Activated CD4-positive, CD25-positive, alpha-beta regulatory T cell treated with anti-CD3 and anti-CD28 coated beads, Interleukin-2, amount 50 U/mL, for 16 hours (primary cell): ENCODE measurements around the gene SUCLG2.

Experiments
- DNase-seq: peaks from one replicate; pipeline ENCODE4 v3.0.0-alpha.2; 2020; ENCODE audit warnings: low read depth, low spot score

Gene SUCLG2

DNA sequence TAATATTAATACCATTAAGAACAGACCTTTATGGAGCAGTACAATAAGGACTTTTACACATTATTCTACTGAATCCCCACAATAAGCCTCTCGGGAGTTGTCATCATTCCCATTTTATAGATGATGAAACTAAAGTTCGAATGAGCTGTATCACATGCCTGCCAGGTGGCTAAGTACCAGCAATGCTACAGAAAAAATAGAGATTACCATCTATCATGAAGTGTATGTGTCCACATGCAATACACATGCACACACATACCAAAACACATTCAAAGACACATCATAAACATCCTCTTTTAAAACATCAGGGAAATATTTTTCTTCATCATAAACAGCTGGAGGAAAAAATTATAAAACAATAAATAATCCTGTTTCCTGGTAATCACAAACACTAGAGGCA is 136.6 kb downstream of the SUCLG2 start:
- DNase-seq = no peak

DNA sequence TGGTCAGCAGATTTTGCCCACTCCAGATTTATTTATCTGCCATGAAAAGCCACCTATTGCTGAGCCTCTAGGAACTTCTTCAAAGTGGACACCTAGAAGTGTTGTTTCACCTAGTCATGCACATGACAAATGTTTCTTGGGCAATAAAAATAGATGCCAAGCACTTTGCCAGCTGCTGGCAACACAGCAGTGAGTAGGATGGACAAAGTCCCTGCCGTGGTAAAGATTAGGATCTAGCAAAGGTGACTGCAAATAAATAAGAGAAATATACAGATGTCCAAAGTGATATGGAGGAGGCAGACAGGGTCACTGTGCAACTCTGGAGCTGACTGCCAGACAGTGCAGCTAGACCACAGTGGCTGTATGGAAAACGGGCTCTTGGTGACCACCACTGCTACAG is 137.9 kb downstream of the SUCLG2 start:
- no peak for DNase-seq

DNA sequence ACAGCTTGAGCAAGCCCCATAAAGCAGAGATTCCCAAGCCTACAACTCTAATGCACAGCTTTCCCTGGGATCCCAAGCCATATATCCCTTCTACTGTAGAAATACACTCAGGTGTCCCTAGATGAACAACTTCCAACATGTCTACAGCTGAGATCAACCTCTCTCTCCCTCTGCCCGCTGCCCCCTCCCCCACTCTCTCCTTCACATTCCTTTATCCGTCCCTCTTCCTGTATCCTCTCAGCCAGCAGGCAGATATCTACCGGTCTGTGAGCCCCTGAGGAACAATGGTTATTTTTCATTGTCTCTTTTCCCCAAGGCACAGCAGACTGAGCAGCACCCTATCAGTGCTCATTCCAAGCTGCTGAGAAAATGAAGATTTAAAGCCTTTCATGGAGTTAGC is 138.6 kb downstream of the SUCLG2 start:
- no peak for DNase-seq

DNA sequence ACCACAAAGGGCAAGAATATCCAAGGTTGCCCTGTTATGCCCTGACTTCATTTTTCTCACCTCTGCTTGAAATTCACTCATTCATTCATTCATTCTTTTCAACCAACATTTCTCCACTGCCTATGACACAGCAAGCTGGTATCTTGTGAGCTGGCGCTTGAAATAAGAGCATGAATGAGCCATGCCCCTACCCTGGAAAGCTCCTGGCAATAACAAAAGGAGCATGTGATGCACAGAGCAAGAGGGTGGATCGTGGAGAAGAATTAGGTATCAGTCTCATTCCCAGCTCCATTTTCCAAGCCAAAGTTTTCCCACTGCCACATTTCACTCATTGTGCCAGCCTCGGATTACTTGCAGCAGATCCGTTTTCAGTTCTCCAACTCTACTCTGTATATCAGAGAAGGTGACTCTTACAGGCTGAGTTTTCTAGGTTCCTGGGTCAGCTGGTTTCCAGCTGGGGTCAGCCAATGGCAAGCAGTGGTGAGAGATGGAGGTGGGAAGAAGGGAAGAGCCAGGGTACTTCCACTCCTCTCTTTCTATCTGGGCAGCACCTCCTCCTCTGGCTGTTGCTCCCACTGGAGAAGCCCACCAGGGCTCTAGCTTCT is 144.8 kb downstream of the SUCLG2 start:
- no peak for DNase-seq

DNA sequence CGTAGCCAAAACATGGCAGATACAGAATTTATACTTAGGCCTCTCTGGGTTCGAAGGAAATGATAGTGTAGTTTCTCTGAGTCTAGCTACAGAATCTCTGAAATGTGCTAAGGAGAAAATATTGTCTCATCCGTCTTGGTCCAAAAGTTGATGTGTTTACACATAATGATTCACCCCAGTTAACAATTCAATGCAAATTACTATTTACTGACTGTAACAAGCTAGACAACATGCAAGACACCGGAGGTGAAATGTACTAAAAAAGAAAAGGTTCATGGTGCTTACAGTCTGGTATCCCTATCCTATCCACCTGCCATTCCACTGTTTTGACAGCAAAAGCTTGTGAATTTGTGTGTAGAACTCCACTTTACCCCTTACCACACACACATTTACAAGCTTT is 146.8 kb downstream of the SUCLG2 start:
- DNase-seq = no peak

DNA sequence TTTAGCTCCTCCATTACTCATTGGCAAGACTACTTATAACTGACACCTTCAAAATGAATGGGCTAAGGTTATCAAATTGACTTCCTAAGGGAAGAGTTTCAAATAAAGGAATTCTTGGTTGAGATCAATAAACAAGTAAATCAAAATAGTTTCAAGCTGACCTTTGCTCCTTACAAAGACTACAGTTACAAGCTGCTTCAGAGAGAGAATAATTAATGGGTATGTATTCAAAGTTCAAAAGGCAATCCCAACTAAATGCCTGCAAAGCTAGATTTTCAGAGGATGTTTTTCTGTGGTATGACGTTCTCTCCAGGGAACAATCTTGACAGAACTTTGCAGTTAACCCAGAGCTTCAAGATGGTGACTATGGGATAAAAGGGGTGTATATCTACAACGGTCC is 153.7 kb downstream of the SUCLG2 start:
- no peak for DNase-seq

DNA sequence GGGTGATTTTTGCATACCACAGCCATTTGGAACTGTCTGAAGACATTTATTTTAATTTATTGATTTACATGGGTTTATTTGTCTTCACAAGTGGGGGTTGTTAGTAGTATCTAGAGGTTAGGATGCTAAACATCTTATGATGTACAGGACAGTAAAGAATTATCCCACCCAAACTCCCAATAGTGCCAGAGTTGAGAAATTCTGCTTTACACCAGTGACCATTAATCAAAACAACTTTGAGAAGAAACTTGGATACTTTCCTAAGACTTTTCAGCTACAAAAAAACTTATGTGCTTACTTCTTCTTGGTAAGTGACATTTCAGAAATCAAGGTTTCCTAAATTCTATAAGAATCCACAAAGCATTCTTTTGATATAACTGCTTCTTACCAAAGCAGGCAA is 156.7 kb downstream of the SUCLG2 start:
- DNase-seq = no peak

DNA sequence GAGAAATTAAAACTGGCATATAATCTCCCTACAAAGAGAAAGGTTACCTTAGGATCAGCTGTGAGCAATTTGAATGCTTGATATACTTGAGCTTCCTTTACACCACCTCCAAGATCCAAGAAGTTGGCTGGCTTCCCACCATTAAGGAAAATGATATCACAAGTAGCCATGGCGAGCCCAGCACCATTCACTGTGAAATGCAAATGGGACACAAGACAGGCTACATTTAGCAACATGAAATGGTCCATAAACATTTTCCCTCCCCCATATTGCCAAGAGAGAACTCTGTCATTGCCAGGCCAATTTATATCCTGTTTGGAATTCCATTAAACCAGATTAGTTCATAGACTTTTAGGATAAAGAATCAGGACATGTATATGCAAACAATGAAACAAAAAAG is 158.7 kb downstream of the SUCLG2 start:
- DNase-seq = no peak

DNA sequence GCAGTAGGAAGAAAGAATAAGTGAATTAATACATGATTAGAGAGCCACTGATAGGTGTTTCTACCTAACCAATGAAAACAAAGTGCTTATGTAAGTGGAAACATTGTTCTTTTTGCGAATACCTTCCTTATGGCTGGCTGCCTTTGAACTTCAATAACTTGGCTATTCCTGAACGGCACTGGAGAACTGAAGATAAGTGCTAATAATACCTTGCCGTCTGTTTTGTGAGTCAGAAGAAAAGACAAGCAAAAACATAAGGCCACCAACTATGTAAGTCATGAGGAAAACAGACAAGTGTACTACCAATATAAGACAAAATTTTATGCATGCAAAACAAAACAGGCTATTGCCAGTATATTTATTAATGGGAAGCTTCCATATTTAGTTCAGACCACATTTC is 160.6 kb downstream of the SUCLG2 start:
- no peak for DNase-seq

DNA sequence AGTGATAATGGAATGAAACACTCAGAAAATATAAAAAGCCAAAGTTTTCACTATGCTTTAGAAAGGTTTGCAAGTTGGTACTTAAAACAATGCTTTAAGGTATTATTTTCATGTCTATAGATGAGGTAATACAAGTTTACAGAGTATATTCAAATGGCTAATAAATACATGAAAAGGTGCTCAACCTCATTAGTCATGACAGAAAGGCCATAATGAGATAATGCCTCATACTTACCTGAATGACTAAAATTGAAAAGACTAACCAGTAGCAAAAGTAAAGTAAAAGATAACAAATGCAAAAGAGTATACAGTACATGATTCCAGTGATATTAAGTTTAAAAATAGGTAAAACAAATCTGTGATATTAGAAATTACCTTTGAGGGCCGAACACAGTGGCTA is 163.8 kb downstream of the SUCLG2 start:
- no peak for DNase-seq

DNA sequence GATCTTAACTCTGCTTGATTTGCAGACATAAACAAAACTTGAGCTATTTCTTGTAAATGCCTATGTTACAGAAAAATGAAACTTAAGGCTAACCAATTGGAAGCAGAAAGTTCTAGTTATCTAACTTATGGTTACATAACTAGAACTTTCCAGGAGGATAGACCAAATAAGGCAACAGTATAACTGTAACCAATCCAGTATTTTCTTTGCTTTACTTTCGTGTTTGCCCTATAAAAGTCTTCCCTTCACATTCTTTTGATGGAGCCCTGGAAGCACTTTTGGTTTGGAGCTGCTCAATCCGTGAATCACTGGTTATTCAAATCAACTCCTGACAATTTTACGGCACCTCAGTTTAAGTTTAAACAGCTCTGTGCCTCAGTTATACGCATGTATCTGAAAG is 164.6 kb downstream of the SUCLG2 start:
- DNase-seq = no peak

DNA sequence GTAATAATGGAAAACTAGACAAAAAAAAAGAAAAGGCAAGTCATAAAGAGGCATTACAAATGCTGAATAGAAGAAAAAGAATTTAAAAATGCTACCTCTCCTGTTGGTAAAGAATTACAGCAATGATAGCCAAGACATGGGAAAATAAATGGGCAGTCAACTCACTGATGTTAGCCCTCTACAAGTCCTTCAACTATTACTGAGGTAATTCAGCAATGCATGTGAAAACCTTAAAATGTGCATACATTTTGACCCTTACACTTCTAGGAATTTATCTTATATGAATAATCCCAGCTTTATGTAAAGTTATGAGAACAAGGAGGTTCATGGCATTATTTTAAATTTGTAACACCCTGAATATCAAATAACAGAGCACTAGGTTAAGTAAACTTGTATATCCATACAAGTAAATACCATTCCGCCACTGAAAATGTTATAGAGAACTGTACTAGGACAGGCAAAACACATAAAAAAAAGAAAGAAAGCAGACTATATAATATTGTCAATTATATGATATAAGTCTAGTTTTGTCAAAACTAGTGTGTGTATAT is 166.8 kb downstream of the SUCLG2 start:
- DNase-seq = no peak

DNA sequence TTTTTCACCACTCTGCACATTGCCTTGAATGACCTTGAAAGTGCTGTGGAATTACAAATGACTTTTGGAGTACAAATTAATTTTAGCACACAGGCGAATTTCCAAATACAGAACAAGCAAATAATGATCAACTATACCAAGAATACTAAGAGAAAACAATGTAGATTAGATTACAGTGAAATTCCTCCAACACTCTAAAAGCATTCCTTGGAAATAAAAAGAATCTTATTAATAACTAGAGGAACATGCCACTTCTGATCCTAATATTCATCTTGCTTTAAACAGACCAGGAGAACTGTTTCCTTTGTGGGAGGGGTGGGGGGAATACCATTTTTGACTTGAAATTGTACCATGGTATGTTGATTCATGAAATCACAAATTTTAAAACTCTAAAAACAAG is 167.5 kb downstream of the SUCLG2 start:
- DNase-seq = no peak

DNA sequence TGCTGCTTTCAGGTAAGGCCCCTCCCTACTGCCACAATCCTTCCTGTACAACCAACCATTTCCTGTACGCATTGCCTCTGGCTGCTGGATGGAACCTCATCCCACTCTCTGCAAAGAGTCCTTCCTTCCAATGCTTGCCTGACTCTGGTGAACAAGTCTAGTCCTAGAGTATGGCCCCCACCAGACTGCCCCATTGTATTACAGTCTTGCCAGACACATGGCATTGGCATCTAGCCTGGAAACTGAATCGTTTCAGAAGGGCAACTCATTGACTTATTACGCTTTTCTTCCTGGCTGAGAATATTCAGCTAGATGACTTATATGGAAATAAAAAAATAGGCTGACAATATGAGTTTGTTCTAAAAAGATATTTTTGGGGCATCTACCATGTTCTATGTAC is 170.3 kb downstream of the SUCLG2 start:
- DNase-seq = no peak

DNA sequence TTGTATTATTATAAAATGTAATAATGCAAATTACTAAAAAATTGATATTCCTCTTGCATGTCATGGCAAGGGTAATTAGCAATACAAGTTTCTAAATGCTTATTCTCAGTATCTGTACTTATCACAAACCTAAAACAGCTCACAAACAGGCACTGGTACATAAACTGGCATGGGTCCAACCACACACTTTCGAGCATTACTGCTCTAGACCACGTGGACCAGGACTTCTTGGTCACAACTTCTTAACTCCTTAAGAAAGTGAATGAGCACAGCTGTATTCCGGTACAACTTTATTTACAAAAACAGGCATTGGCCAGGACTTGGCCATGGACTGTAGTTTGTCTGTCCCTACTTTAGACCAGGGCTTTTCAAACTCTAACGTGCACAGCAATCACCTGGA is 173.3 kb downstream of the SUCLG2 start:
- no peak for DNase-seq

DNA sequence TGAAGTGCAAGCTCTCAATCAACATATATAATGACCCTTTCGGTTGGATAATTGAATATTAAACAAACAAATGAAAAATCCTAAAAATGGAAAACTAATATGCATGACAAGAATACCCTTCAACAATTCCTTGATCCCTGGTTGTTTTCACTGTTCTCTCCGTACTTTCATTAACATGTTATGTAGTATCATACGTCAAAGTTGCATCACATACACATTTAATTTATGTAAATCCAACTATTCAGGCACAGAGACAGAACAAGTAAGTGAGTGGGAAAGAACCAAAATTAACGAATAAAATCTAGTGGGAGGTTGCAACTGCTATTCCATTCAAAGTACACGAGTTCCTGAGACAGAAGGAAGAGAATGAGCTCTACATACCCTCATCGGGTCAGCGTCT is 176.0 kb downstream of the SUCLG2 start:
- no peak for DNase-seq

DNA sequence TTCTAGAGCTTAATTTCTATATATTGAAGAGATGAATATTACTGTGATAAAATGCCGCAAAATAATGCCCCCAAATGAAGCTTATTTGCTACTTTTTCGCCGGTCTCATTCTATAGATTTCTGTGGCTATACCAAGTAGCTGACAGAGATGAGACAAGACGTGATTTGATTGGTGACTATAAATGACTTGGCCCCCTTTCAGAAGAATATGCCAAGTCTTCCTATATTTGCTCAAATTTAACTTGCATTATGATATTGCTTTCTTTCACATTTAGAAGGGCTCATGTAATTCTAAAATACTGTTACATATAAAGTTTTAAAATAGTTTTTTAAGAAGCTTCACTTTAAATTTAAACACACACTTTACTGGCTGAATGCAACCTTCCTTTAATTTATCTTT is 180.1 kb downstream of the SUCLG2 start:
- DNase-seq = no peak

DNA sequence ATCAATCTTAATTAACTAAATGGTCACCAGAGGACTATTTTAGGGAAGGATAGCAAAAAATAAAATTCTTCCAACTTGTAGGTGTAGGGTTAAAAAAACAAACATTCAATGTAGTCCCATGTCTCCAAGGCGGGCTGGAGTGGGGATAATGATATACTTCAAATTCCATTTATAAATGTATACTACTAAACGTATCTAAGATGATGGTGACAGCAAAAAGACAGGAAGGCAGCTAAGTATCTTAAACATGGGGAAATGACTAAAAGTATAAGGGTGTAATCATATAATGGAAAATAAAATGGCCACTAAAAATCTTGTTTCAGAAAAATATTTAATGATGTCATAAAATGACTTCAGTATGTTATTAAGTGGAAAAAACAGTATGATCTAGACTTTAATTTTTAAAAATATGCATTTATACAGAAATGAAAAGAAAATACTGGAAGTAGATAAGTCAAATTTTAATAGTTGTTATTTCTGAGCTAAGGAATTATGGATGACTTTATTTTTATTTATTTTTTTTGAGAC is 181.7 kb downstream of the SUCLG2 start:
- DNase-seq = no peak

DNA sequence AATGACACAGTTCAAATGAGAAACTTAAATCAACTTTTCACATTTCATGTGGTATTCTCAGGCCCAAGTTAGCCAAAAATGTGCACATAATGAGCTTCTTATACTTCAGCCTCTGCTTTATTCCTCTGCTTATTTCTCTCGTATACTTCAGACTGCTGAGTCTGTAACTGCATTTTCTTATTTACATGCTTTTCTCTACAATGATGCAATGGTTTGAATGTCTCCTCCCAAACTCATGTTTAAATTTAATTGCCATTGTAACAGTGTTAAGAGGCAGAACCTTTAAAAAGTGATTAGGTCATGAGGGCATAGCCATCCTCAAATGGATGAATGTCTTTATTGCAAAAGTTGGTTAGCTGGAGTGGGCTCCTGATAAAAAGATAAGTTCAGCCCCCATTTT is 184.2 kb downstream of the SUCLG2 start:
- DNase-seq = no peak

DNA sequence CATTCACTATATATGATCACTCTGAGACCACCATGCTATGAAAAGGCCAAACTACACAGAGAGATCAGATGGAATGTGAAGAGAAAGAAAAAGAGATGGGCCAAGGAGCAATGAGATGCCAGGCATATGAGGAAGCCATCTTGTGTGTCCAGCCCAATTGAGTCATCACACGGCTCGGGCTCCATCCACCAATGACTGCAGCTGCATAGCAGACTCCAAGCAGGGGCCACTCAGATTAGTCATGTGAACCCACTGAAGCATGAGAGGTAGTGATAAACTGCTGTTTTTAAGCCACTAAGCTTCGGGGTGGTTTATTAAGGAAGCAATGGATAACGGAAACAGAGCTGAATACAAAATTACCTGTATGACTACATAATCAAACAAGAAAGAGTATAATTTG is 185.9 kb downstream of the SUCLG2 start:
- no peak for DNase-seq

DNA sequence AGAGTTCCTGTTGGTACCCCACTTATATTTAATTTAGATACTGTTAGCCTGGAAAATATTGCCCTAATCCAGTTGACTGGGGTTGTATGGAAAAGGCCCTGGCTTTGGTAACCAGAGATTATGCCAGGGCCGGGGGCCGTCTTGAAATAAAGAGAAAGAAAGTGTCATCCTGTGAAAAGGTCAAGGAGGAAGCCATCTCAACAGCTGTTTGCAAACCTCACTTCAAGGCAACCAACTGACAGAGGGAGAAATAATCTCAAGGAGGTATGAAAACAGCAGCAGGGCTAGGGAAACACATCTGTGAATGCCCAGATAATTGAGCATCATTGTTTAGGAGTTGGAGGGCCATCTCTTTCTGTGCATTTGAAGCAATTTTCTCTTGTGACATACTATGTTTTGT is 190.8 kb downstream of the SUCLG2 start:
- no peak for DNase-seq

DNA sequence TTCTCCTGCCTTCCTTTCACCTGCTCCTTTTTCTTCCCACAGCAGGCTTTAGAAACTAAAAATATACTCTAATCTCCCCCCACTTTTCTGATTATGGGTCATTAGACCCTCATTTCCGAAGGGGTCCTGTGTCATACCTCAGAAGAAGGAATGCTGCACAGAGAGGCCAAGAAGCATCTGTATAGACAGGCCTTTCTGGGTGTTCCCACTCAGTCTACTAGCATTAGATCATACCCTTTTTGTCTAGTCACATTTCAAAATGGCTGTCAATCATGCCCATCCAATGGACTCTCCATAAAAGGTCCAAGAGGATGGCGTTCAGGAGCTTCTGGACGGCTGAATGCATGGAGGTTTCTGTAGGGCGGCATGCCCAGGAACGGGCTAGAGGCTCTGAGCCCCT is 192.2 kb downstream of the SUCLG2 start:
- DNase-seq = no peak

DNA sequence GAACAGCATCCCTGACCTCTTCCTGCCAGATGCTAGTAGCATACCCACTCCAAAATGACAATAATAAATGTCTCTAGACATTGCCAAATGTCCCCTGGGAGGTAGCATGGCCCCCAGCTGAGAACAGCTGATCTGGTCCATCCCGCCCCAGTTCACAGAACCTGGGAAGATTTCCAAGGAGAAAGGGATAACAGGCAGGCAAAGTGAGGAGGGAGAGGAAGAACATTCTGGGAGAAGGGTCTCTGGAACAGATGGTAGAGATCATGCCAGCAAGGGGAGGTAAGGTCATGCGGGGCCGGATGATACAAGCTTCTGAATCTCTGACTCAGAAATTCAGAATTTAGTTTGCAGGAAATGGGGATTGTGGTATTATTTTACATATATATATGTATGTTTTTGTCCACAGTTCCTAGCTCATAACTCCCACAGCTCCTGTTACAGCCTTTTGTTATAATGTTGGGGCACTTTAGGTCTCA is 192.7 kb downstream of the SUCLG2 start:
- DNase-seq = no peak
